K562 (cell line): ENCODE results near the gene RIN3. TPM values are rescaled to one million over a fixed set of nuclear protein-coding genes. Genes with fewer than 3 reads are reported as not detected.

Experiments used
- ATAC-seq: fragments of 200-7000 bp; cut with Tn5 transposase; 3 replicates; pipeline ENCODE4 v1.9.1; 2020; ENCODE audit warnings: moderate library complexity
- BruUV-seq: library from RNA; stranded (reverse); fragments of 400-500 nt; replicated peaks from 2 replicates; lab custom pipeline; 2021; lab: Mats Ljungman, UMichigan
- CTCF ChIA-PET: fragments of 300-600 bp; formaldehyde crosslinking; extraction: SDS; loops from one replicate; lab custom pipeline; 2021; ENCODE audit warnings: low intra/inter-chr PET ratio; lab: Yijun Ruan, JAX
- POLR2A ChIA-PET: fragments of 300-600, 350-650 bp; sonication (Branson Sonifier 250); formaldehyde crosslinking; extraction: SDS; loops from one replicate; lab custom pipeline; 2021; ENCODE audit warnings: antibody characterized with exemption, inconsistent platforms; lab: Yijun Ruan, JAX
- DNase-seq, 4 experiments: peaks; one replicate each; pipeline versions ENCODE4 v3.0.0 to v3.0.0-alpha.2; 2011 to 2018; ENCODE audit warnings: low spot score in 3 of 4, mixed read lengths in 3 of 4; ENCODE audit errors: extremely low read depth in 1 of 4
- FAIRE-seq: peaks from 2 replicates; lab custom pipeline; 2011; peaks lifted over from hg19 to GRCh38; lab: Jason Lieb, UNC
- H2AFZ ChIP-seq: 2 replicates; pipeline ENCODE4 v1.6.0; 2011; ENCODE audit warnings: low read depth, low read length, control low read depth, inconsistent platforms
- H3K27ac ChIP-seq: fragments of 200-600 bp; 3 replicates; pipeline ENCODE4 v1.8.0; 2011; ENCODE audit warnings: low read depth, mild to moderate bottlenecking, control low read depth, inconsistent platforms, low read length, moderate library complexity, mixed read lengths; ENCODE audit errors: extremely low read depth
- H3K27me3 ChIP-seq, 2 experiments: fragments of 300-600 bp in 1 of 2; 2 replicates in 1 of 2; 3 replicates in 1 of 2; pipeline versions ENCODE4 v1.6.0 to v1.8.0; 2011; ENCODE audit warnings: inconsistent platforms in 2 of 2, low read length in 2 of 2, mild to moderate bottlenecking in 1 of 2, mixed read lengths in 1 of 2, moderate library complexity in 1 of 2; ENCODE audit not compliant: control insufficient read depth in 2 of 2, insufficient read depth in 2 of 2
- H3K36me3 ChIP-seq: fragments of 300-600 bp; 3 replicates; pipeline ENCODE4 v1.8.0; 2011; ENCODE audit warnings: mild to moderate bottlenecking, low read length, inconsistent platforms; ENCODE audit not compliant: control insufficient read depth, insufficient read depth
- H3K4me1 ChIP-seq, 2 experiments: fragments of 200-600 bp in 1 of 2; replicated peaks in 1 of 2; 2 replicates in 1 of 2; 3 replicates in 1 of 2; pipeline versions ENCODE4 v1.5.1 to v1.8.0; 2011; ENCODE audit warnings: inconsistent platforms in 2 of 2, low read length in 2 of 2, mild to moderate bottlenecking in 1 of 2, mixed read lengths in 1 of 2, moderate library complexity in 1 of 2; ENCODE audit not compliant: control insufficient read depth in 2 of 2, insufficient read depth in 2 of 2
- H3K4me2 ChIP-seq: 2 replicates; pipeline ENCODE4 v1.6.1; 2011; ENCODE audit warnings: low read length, control low read depth, inconsistent platforms, mixed read lengths; ENCODE audit not compliant: insufficient read depth
- H3K4me3 ChIP-seq: fragments of 200-600 bp; sonication (generic), shearing (Covaris generic); 2 replicates; pipeline ENCODE4 v1.5.1; 2016; ENCODE audit warnings: control low read depth, inconsistent platforms
- H3K79me2 ChIP-seq: fragments of 200-600 bp; 3 replicates; pipeline ENCODE4 v1.8.0; 2011; ENCODE audit warnings: low read length, inconsistent platforms; ENCODE audit not compliant: control insufficient read depth, insufficient read depth
- H3K9ac ChIP-seq, 2 experiments: 2 replicates each; pipeline versions ENCODE4 v1.6.0 to v1.6.1; 2011; ENCODE audit warnings: low read depth in 2 of 2, low read length in 2 of 2, control low read depth in 1 of 2, inconsistent platforms in 1 of 2, mild to moderate bottlenecking in 1 of 2, mixed read lengths in 1 of 2; ENCODE audit not compliant: insufficient read depth in 1 of 2
- H3K9me1 ChIP-seq: one replicate; pipeline ENCODE4 v1.6.0; 2011; ENCODE audit warnings: inconsistent platforms, mild to moderate bottlenecking, low read length, moderate library complexity; ENCODE audit not compliant: control insufficient read depth, insufficient read depth
- H3K9me3 ChIP-seq: replicated peaks from 2 replicates; pipeline ENCODE4 v1.5.1; 2011; ENCODE audit warnings: low read depth, low read length, inconsistent platforms; ENCODE audit not compliant: control insufficient read depth, insufficient read depth
- H4K20me1 ChIP-seq: replicated peaks from 2 replicates; pipeline ENCODE4 v1.6.1; 2011; ENCODE audit warnings: low read length, inconsistent platforms, mixed read lengths; ENCODE audit not compliant: control insufficient read depth, insufficient read depth
- CTCF ChIP-seq, 3 experiments: IDR thresholded peaks in 2 of 3; conservative IDR thresholded peaks in 1 of 3; 2 replicates each; pipeline ENCODE4 v1.5.1; 2011 to 2012; ENCODE audit warnings: low read length in 3 of 3, mild to moderate bottlenecking in 3 of 3, control low read depth in 2 of 3, improper control_type of control experiment in 1 of 3, inconsistent platforms in 1 of 3, low read depth in 1 of 3, mixed read lengths in 1 of 3, moderate library complexity in 1 of 3; ENCODE audit not compliant: insufficient read depth in 2 of 3
- HMGN3 ChIP-seq: IDR thresholded peaks from 2 replicates; pipeline ENCODE4 v1.6.1; 2011; ENCODE audit warnings: borderline replicate concordance, low read depth, mild to moderate bottlenecking, mixed read lengths, low read length; ENCODE audit not compliant: insufficient read length; ENCODE audit errors: extremely low read depth
- PRDM10 ChIP-seq: fragments of 450-650 bp; IDR thresholded peaks from 2 replicates; pipeline ENCODE4 v1.6.1; 2018; ENCODE audit not compliant: partially characterized antibody
- ZBTB34 ChIP-seq: fragments of 250-450 bp; sonication (Bioruptor Pico); IDR thresholded peaks from 2 replicates; pipeline ENCODE4 v1.8.0; 2021; ENCODE audit warnings: mild to moderate bottlenecking, moderate library complexity
- ZNF699 ChIP-seq: fragments of 250-450 bp; sonication (Bioruptor Pico); IDR thresholded peaks from 2 replicates; pipeline ENCODE4 v1.8.0; 2021; ENCODE audit warnings: mild to moderate bottlenecking, moderate library complexity; ENCODE audit not compliant: insufficient replicate concordance
- ZNF740 ChIP-seq, 3 experiments: fragments of 200-800 bp in 1 of 3; sonication (Bioruptor generic) in 1 of 3; sonication (generic) in 1 of 3; formaldehyde crosslinking in 1 of 3; IDR thresholded peaks; 2 replicates each; pipeline versions ENCODE4 v1.6.1 to v1.8.0; 2016 to 2022; ENCODE audit warnings: mild to moderate bottlenecking in 2 of 3, missing compliant biosample characterization in 2 of 3, missing genetic modification characterization in 2 of 3, missing genetic modification reagents in 1 of 3
- WGBS: fragments of 100-300 bp; shearing (Covaris generic); methylation state at CpG from one replicate; pipeline ENCODE4 v1.1.6; 2016; ENCODE audit warnings: low coverage, mixed read lengths; ENCODE audit not compliant: insufficient coverage; ENCODE audit errors: missing lambda C conversion rate; 5-methylcytosine and 5-hydroxymethylcytosine counted together
- in situ Hi-C: fragments of 300-500 bp; cut with MboI; formaldehyde crosslinking; loops from 4 replicates; pipeline ENCODE4 v1.15.0; 2018; ENCODE audit warnings: inconsistent platforms, mixed read lengths
- intact Hi-C: fragments of 100-400 bp; cut with micrococcal nuclease; formaldehyde crosslinking; loops from 2 replicates; pipeline ENCODE4 v1.14.2; 2022
- polyA plus RNA-seq, 8 experiments: library from polyadenylated mRNA; depleted of rRNA in 4 of 8; stranded (reverse) in 5 of 8; unstranded in 3 of 8; fragments of >200 nt; fragmentation: Nextera tagmentation in 2 of 8; fragmentation: Illumina TruSeq in 1 of 8; extraction: Ambion mirVana in 2 of 8; extraction: Trizol in 1 of 8; gene quantifications; 2 replicates each; pipeline versions ENCODE4 v1.2.1 to v1.2.3, GENCODE V29; 2011 to 2014; ENCODE audit warnings: inconsistent platforms in 1 of 8, missing spikeins in 1 of 8
- total RNA-seq, 7 experiments: library from RNA; depleted of rRNA in 6 of 7; stranded (reverse); fragments of >200 nt in 6 of 7; fragmentation: Illumina TruSeq in 2 of 7; extraction: Trizol in 2 of 7; gene quantifications; 2 replicates each; pipeline versions ENCODE4 v1.2.1 to v1.2.3, GENCODE V29; 2011 to 2021; ENCODE audit warnings: low replicate concordance in 1 of 7

Gene RIN3
- total and polyA plus RNA-seq, 9 of the 15 experiments (the other 6 are each of a cell fraction or from before 2014, with no cell fraction given) = 0.01 to 0.49 (median 0.08) TPM; not detected in 5

GRCh38 chr14:92587700-92588085, 74.1 kb downstream of the RIN3 start (continued):
- TF ChIP-seq ZNF699 (CRISPR knock-in tag) = no peak
- TF ChIP-seq ZBTB34 = no peak
- TF ChIP-seq HMGN3 = no peak
- TF ChIP-seq ZNF740 (CRISPR knock-in tag; IDR thresholded peaks at IDR 0.05) = no peak
- TF ChIP-seq ZNF740 (tag; IDR thresholded peaks at IDR 0.05) = no peak

GRCh38 chr14:92589213-92589852, 75.8 kb downstream of the RIN3 start:
- no peak overlapping the region for H3K27ac ChIP-seq
- H3K4me2 ChIP-seq = no peak overlapping the region
- H3K4me3 ChIP-seq = no peak overlapping the region
- ATAC-seq (peak; percentile 51; the same call in 2 of the 3 replicates), DNase-seq (peak in 1 of 4 experiments; percentile 18), FAIRE-seq (no peak)
- no peaks in the 10 kb centered on the region for H3K9me1 ChIP-seq
- H3K4me1 ChIP-seq = no peaks in the 10 kb centered on the region; a peak in 1 of 5 replicates
- H4K20me1 ChIP-seq = no peaks in the 10 kb centered on the region
- CTCF ChIA-PET = interaction anchor here (1.1 kb wide), 1 partner anchor 92 kb away, joined by 4 read pairs; no protein-coding TSS in a partner anchor
- in situ Hi-C loops (no loop called here), intact Hi-C loops (loop anchor here (2.0 kb wide), 1 partner anchor 91 kb away; no protein-coding TSS in a partner anchor)
- H3K36me3 ChIP-seq = no peaks in the 10 kb centered on the region
- H3K27me3 ChIP-seq = no peaks in the 10 kb centered on the region
- no peaks in the 10 kb centered on the region for H3K79me2 ChIP-seq
- H2AFZ ChIP-seq = no peak overlapping the region
- no peak for TF ChIP-seq PRDM10
- peak; percentile 25 to 44 (median 35); a peak in 3 of 6 replicates for TF ChIP-seq CTCF (IDR thresholded peaks at IDR 0.05 in 2 of 3, conservative IDR thresholded peaks at IDR 0.05 in 1 of 3; ENCODE audit: insufficient read depth in 2 of 3, low read depth in 1 of 3, low read length in 3 of 3)
- WGBS = 22% methylated on average over 5 of the region's 5 CpGs
- POLR2A ChIA-PET = interaction anchor here (0.6 kb wide), 1 partner anchor 291 kb away, joined by 3 read pairs; no protein-coding TSS in a partner anchor
- no TSS peak for BruUV-seq
- H3K9ac ChIP-seq = no peak overlapping the region
- H3K9me3 ChIP-seq = no peaks in the 10 kb centered on the region
